KOPT-K1 (cell line): ENCODE measurements around the gene DDIT4.
"Not testable (repeated sequence)": the region's sequence is repeated elsewhere in the genome, so short reads cannot be mapped to it uniquely, and the experiment has no call there.

Experiments
- H3K27ac ChIP-seq: fragments of 200-600 bp; sonication (generic); 2 replicates; pipeline ENCODE4 v1.5.1; 2016; ENCODE audit warnings: antibody characterized with exemption, mild to moderate bottlenecking, low read depth, low read length; ENCODE audit not compliant: poor library complexity, severe bottlenecking
- H3K36me3 ChIP-seq: fragments of 200-600 bp; sonication (generic); 2 replicates; pipeline ENCODE4 v1.5.1; 2017; ENCODE audit warnings: antibody characterized with exemption, mild to moderate bottlenecking, low read length, moderate library complexity; ENCODE audit not compliant: insufficient read depth
- H3K9me3 ChIP-seq: fragments of 200-600 bp; sonication (generic); 2 replicates; pipeline ENCODE4 v1.5.1; 2017; ENCODE audit warnings: antibody characterized with exemption, low read length, mild to moderate bottlenecking; ENCODE audit not compliant: insufficient read depth, poor library complexity, severe bottlenecking

Gene DDIT4

GRCh38 chr10:72258617-72259016 lies 15.1 kb upstream of the DDIT4 start:
- Histone ChIP-seq H3K27ac (peak overlapping the region; percentile 1), H3K9me3 (no peaks in the 10 kb centered on the region)

GRCh38 chr10:72259491-72260238 lies 14.1 kb upstream of the DDIT4 start:
- Histone ChIP-seq H3K9me3 (no peaks in the 10 kb centered on the region), H3K27ac (peak overlapping the region; percentile 81), H3K36me3 (no peaks in the 10 kb centered on the region)

More at GRCh38 chr10:72258617-72259016, 15.1 kb upstream of the DDIT4 start:
- H3K36me3 ChIP-seq = no peaks in the 10 kb centered on the region

- H3K36me3 ChIP-seq = no peaks in the 10 kb centered on the region
- H3K9me3 ChIP-seq = no peaks in the 10 kb centered on the region
- H3K27ac ChIP-seq = peak overlapping the region; percentile 81
Measured at GRCh38 chr10:72260239-72260975, 13.3 kb upstream of the DDIT4 start.

GRCh38 chr10:72260976-72261783 lies 12.5 kb upstream of the DDIT4 start:
- H3K36me3 ChIP-seq = no peaks in the 10 kb centered on the region
- H3K9me3 ChIP-seq = no peaks in the 10 kb centered on the region
- peak overlapping the region; percentile 81 for H3K27ac ChIP-seq

- Histone ChIP-seq H3K36me3 (no peaks in the 10 kb centered on the region), H3K9me3 (no peaks in the 10 kb centered on the region), H3K27ac (peak overlapping the region; percentile 81)
Measured at GRCh38 chr10:72261784-72262404, 11.8 kb upstream of the DDIT4 start.

GRCh38 chr10:72263613-72264241 lies 10.0 kb upstream of the DDIT4 start:
- no peaks in the 10 kb centered on the region for H3K9me3 ChIP-seq
- H3K27ac ChIP-seq = peak overlapping the region; percentile 17
- H3K36me3 ChIP-seq = no peaks in the 10 kb centered on the region

- Histone ChIP-seq H3K9me3 (no peaks in the 10 kb centered on the region), H3K27ac (no peak overlapping the region), H3K36me3 (no peaks in the 10 kb centered on the region)
Measured at GRCh38 chr10:72264536-72264935, 9.2 kb upstream of the DDIT4 start.

GRCh38 chr10:72265508-72265907 lies 8.2 kb upstream of the DDIT4 start:
- H3K27ac ChIP-seq = no peak overlapping the region
- no peaks in the 10 kb centered on the region for H3K36me3 ChIP-seq
- H3K9me3 ChIP-seq = no peaks in the 10 kb centered on the region

GRCh38 chr10:72265990-72266865 lies 7.5 kb upstream of the DDIT4 start:
- no peaks in the 10 kb centered on the region for H3K9me3 ChIP-seq
- H3K27ac ChIP-seq = no peak overlapping the region
- H3K36me3 ChIP-seq = no peaks in the 10 kb centered on the region

GRCh38 chr10:72267381-72267780 lies 6.3 kb upstream of the DDIT4 start:
- no peak overlapping the region for H3K27ac ChIP-seq

GRCh38 chr10:72267819-72268399 lies 5.8 kb upstream of the DDIT4 start:
- Histone ChIP-seq H3K9me3 (no peaks in the 10 kb centered on the region), H3K36me3 (no peaks in the 10 kb centered on the region), H3K27ac (no peak overlapping the region)

More at GRCh38 chr10:72267381-72267780, 6.3 kb upstream of the DDIT4 start:
- Histone ChIP-seq H3K36me3 (no peaks in the 10 kb centered on the region), H3K9me3 (no peaks in the 10 kb centered on the region)

- not testable (repeated sequence) for H3K36me3 ChIP-seq, H3K9me3 ChIP-seq, H3K27ac ChIP-seq
Measured at GRCh38 chr10:72268475-72269200, 5.1 kb upstream of the DDIT4 start.
